Measurements from ENCODE around the gene DNAJC5G. TPM values are rescaled to one million over a fixed set of nuclear protein-coding genes. Genes with fewer than 3 reads are reported as not detected.

DNAJC5G gene
- not detected in 2 replicates for total RNA-seq
- not detected for polyA plus RNA-seq (2012)

- DNase-seq (ENCODE audit: low read depth) = no peak
Observed at GRCh38 chr2:27275211-27276150, at the start of gene DNAJC5G. Gene DNAJC5G (plus strand): TSS chr2:27275433. CDS start chr2:27276729, 1,296 bp downstream.

DNA sequence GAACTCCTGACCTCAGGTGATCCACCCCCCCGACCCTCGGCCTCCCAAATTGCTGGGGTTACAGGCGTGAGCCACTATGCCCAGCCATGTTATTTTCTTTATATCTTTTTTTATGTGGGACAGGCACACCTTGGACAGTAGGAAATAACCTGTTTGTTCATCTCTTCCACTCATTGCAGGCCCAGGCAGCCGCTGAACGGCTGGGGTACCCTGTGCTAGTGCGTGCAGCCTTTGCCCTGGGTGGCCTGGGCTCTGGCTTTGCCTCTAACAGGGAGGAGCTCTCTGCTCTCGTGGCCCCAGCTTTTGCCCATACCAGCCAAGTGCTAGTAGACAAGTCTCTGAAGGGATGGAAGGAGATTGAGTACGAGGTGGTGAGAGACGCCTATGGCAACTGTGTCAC is 49.7 kb upstream of the DNAJC5G start:
- no peak for DNase-seq (ENCODE audit: low read depth)

DNA sequence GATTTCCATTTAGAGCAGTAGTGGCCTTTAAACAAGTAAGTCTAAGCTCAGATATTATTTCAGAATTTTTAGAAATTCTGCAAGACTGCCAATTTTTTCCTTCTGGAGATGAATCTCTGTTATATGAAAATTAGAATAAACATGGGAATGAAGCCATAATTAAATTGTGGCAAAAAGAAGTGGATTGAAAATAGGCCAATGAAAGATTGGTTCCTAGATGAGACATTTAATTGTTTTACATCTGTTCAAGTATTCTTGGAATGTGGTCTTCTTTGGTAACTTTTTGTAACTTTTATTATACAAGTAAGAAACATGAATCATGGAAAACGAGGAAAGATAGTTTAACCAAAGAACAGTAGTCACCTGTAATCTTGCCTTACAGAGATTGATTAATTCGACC is 47.7 kb upstream of the DNAJC5G start:
- no peak for DNase-seq (ENCODE audit: low read depth)

GRCh38 chr2:27231921-27232320 is 43.3 kb upstream of the DNAJC5G start:
- peak; percentile 20 for DNase-seq (ENCODE audit: low read depth)

GRCh38 chr2:27233341-27233740 is 41.9 kb upstream of the DNAJC5G start:
- DNase-seq (ENCODE audit: low read depth) = no peak

DNA sequence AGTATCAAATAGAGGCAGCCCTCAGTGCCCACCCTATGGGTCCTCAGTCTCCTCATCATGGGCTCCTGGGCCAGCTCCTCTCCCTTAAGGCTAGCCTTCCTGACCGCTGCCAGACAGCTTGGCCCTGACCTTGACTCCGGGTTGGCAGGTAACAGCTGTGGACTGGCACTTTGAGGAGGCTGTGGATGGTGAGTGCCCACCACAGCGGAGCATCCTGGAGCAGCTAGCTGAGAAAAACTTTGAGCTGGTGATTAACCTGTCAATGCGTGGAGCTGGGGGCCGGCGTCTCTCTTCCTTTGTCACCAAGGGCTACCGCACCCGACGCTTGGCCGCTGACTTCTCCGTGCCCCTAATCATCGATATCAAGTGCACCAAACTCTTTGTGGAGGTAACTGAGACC is 39.1 kb upstream of the DNAJC5G start:
- no peak for DNase-seq (ENCODE audit: low read depth)

DNA sequence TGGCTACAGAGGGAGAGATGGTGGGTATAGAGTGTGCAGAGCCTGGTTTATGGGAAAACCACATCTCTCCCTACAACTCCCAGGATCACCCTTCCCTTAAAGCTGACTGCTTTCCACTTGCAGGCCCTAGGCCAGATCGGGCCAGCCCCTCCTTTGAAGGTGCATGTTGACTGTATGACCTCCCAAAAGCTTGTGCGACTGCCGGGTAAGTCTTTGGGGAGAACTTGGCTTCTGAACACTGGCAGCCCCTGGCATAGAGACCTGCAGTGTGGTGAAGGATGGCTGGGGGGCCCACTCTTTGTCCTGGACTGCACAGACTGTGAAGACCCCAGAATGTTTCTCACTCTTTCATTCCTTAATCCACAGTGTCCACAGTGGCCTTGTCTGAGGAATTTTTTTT is 38.6 kb upstream of the DNAJC5G start:
- no peak for DNase-seq (ENCODE audit: low read depth)

DNA sequence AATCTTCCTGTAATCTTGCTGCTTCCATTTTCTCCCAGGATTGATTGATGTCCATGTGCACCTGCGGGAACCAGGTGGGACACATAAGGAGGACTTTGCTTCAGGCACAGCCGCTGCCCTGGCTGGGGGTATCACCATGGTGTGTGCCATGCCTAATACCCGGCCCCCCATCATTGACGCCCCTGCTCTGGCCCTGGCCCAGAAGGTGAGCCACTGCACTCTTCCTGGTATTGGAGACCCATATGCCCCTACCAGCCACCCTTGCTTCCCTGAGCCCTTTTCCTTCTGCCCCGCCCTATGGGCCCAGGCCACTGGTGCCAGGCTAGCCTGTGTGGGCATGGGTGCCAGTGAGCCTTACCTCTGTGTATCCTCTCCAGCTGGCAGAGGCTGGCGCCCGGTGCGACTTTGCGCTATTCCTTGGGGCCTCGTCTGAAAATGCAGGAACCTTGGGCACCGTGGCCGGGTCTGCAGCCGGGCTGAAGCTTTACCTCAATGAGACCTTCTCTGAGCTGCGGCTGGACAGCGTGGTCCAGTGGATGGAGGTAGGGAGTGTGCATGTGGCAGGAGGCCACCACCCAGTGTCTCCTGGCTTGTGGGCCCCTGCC is 37.8 kb upstream of the DNAJC5G start:
- no peak for DNase-seq (ENCODE audit: low read depth)

DNA sequence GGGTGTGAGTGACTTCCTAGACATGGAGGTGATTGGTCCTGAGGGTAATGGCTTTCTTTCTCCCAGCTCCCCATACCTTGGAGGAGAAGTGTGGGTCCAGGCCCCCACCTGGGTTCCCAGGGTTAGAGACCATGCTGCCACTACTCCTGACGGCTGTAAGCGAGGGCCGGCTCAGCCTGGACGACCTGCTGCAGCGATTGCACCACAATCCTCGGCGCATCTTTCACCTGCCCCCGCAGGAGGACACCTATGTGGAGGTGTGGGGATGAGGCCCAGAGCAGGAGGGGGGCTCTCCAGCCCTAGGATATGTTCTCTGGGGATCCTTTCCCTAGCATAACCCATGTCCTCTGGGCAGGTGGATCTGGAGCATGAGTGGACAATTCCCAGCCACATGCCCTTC is 36.3 kb upstream of the DNAJC5G start:
- DNase-seq (ENCODE audit: low read depth) = no peak

GRCh38 chr2:27240406-27240805 is 34.8 kb upstream of the DNAJC5G start:
- no peak for DNase-seq (ENCODE audit: low read depth)

GRCh38 chr2:27241761-27242613 is 33.2 kb upstream of the DNAJC5G start:
- DNase-seq (ENCODE audit: low read depth) = peak; percentile 71

GRCh38 chr2:27242614-27242951 is 32.6 kb upstream of the DNAJC5G start:
- no peak for DNase-seq (ENCODE audit: low read depth)

DNA sequence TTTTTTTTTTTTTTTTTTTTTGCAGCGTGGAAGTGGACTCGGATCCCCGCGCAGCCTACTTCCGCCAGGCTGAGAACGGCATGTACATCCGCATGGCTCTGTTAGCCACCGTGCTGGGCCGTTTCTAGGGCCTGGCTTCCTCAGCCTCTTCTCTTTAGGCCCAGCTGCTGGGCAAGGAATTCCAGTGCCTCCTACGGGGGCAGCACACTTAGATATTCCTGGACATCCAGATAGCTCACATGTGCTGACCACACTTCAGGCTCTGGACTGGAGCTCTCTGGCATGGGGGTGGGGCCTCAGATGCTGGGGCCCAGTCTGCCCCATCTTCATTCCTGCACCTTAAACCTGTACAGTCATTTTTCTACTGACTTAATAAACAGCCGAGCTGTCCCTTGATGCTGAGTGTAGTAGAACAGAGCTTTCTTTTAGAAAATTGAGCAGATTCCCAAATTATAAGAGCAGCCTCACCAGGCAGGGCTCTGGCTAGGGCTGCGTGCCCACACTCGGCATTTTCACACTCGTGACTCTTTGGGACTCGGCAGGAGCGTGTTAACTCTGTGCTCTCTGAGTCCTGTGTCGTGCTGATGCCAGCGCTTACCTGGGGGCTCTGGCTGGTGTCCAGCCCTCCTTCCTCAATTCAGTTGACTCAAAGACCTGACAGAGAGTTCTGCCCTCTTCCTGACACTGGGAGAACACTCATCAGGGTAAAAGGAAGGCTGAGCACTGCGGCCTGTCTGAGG is 31.7 kb upstream of the DNAJC5G start:
- peak; percentile 72 for DNase-seq (ENCODE audit: low read depth)

DNA sequence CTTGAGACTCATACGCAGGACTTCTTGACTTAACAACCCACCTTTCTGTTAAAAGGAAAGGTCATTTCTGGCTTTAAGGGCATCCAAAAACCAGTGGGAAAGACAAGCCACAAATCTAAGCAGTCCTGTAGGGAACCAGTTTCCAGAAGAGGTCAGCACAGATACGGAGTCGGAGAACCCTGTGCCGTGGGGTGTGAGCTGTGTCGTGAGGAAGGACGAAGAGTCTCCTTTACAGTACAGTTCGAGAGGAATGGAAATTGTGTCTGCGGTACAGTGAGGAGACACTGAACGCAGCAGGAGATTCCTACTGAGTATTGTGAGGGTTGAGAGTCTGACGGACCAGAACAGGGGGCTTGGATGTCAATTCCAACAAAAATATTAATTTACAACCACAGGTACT is 30.1 kb upstream of the DNAJC5G start:
- no peak for DNase-seq (ENCODE audit: low read depth)

GRCh38 chr2:27245626-27246025 is 29.6 kb upstream of the DNAJC5G start:
- DNase-seq (ENCODE audit: low read depth) = no peak

- no peak for DNase-seq (ENCODE audit: low read depth)
Observed at GRCh38 chr2:27247893-27248292, 27.3 kb upstream of the DNAJC5G start.

DNA sequence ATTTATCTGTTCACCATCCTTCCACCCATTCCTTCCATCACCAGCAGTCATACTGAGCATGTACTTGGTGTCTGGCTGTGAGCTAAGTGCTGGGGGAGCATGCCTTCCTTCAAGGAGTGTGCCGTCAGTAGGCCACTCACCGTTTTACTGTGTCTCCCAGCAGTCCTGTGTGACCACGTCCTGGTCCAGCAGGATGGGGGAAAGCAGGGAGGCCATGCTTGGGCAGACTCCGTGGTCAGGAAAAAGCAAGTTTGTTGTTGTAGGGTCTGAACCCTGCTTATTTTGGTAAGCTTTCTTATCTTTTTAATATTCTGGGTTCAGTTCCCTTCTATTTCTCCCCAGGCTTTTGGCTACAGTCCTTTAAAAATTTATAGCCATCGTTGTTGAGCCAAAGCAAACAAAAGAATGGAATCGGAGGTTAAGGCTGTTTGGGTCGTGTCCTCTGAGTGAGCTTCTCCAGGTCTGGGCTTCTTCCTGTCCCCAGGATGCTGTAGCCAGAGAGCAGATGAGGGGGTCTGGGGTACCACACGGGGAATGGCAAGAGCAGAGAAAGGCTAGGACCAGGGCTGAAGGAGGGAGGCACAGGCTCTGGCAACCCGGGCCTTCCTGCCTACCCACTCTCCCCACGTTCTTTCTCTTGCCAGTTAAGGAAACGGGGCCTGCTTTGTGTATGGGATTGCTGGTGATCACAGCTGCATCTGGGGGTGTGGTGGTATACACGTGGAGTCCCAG is 25.9 kb upstream of the DNAJC5G start:
- DNase-seq (ENCODE audit: low read depth) = no peak

DNA sequence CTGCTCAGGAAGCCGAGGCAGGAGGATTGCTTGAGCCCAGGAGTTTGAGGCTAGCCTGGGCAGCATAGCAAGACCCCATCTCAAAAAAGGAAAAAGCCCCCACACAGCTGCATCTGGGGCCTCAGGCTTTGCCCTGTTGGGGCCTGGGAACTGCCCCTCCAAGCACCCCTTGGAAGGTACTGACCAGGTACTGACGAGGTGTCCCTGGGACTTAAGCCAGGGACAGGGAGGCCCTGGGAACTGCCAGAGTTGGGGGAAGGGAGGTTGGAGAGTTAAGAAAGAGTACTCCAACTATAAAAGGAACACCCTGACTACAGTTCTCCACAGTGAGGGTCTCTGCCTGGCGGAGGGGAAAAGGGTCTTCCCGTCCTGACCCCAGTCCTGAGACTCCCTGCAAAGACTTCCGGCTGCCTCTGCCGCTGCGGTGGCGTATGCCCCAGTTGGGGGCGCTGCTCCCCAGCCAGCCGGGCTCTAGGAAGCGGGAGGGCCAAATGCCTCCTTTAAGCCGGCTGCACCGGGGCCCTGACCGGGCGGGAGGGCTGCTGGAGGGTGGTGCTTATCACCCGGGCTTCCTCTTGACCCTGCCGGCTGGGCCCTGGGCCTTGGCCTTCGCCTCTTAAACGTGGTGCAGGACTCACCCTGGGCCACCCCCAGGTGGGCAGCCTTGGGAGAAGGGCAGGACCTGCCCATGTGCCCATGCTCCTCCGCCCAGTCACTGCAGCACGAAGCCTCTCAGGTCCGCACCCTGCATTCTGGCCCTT is 25.2 kb upstream of the DNAJC5G start:
- DNase-seq (ENCODE audit: low read depth) = peak; percentile 36

GRCh38 chr2:27250652-27251379 is 24.4 kb upstream of the DNAJC5G start:
- DNase-seq (ENCODE audit: low read depth) = no peak
